ENCODE measurements around the gene SPOP. TPM values are rescaled to one million over a fixed set of nuclear protein-coding genes. Genes with fewer than 3 reads are reported as not detected.
A peak's percentile ranks its signal among the peaks of the same experiment; 100 is the strongest.

SPOP gene
- total RNA-seq, 4 donors from 2014 or later: 75.6 to 352 (median 95.3) TPM

- no peak for DNase-seq
- 55% methylated on average over 3 of the region's 3 CpGs; no CpG with 5 or more reads in 1 of the 2 donors for WGBS, 2 donors (ENCODE audit: low coverage in 1 of 2)
Observed at GRCh38 chr17:49624896-49625295, 53.0 kb downstream of the SPOP start.

DNA sequence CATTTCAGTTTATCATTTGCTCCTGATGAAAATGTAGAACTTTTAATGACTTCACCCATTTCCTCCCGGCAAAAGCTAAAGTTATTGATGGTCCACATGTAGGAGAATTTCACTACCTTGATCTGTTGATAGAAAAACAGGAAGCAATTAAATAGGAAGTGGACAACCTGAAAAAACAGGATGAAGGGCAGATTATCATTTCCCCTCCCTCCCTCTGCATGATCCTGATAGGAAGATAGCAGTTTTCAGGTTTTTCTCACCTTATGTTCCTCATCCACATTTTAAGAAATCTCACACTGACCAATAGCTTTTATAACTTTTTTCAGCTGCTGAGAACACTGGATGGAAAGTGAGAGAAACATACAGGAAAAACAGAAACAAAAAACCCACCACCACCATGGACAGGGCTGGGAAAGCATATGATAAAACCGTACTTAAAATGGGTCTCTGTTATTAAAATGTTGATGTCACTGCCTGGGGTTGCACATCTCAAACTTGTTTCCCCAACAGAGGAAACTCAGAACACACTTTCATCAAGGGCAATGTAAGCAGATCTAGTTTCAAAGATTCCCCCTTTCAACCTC is 55.9 kb downstream of the SPOP start:
- TF ChIP-seq POLR2A (IDR thresholded peaks at IDR 0.05) (no peak), EP300 (IDR thresholded peaks at IDR 0.05; ENCODE audit: low read depth) (no peak), CTCF (IDR thresholded peaks at IDR 0.05) (no peak), POLR2AphosphoS5 (IDR thresholded peaks at IDR 0.05) (no peak)
- peaks cover 0 to 46% (median 19%) of the 10 kb centered on the region in 4 donors for H3K36me3 ChIP-seq
- 71 to 80% methylated on average over 2 of the region's 2 CpGs for WGBS, 2 donors (ENCODE audit: low coverage in 1 of 2)

More at GRCh38 chr17:49624896-49625295, 53.0 kb downstream of the SPOP start:
- Histone ChIP-seq H3K27me3 (no peaks in the 10 kb centered on the region), H3K36me3 (peaks cover 0 to 22% (median 6%) of the 10 kb centered on the region in 4 donors), H3K27ac (peak overlapping the region in 3 of 4 donors; percentile 19 to 42 (median 30)), H3K9me3 (no peaks in the 10 kb centered on the region), H3K4me1 (peaks cover 0 to 45% (median 10%) of the 10 kb centered on the region in 4 donors), H3K4me3 (no peak overlapping the region)
- intact Hi-C loops (cut with DNase I; ENCODE audit: low total_unique reads) (no loop called here), in situ Hi-C loops (cut with MboI; ENCODE audit: low pct_ligation_motif_present in 1 of 4, low pct_unique_long_range_greater_than_20kb in 1 of 4, low sequenced_read_pairs in 3 of 4) (no loop called here)
- TF ChIP-seq EP300 (IDR thresholded peaks at IDR 0.05; ENCODE audit: low read depth) (no peak), CTCF (IDR thresholded peaks at IDR 0.05) (no peak), POLR2A (IDR thresholded peaks at IDR 0.05) (no peak), POLR2AphosphoS5 (IDR thresholded peaks at IDR 0.05) (no peak)

DNA sequence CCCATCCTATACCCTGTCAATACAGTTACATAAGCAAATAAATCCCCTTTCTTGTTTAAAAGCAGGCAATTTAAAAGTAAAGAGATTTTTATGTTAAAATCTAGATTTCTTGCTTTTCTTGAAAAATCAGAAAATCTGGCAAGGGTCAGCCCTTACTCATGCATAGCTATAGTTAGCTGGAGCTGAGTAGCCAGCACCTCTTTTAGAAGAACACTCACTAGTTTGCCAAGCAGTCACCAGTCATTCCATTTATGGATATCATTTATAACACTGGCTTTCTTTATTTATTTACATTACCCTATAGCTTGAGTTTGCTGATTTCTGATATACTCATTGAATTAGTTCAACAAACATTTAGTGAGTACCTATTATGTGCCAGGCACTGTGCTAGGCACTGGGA is 56.5 kb downstream of the SPOP start:
- Histone ChIP-seq H3K4me3 (no peak overlapping the region), H3K36me3 (peaks cover 0 to 46% (median 22%) of the 10 kb centered on the region in 4 donors), H3K9me3 (no peaks in the 10 kb centered on the region), H3K27me3 (no peaks in the 10 kb centered on the region), H3K4me1 (peaks cover 12 to 38% (median 18%) of the 10 kb centered on the region in 4 donors), H3K27ac (peak overlapping the region in 3 of 4 donors; percentile 15 to 31 (median 21))
- no peak for DNase-seq
- in situ Hi-C loops (cut with MboI; ENCODE audit: low pct_ligation_motif_present in 1 of 4, low pct_unique_long_range_greater_than_20kb in 1 of 4, low sequenced_read_pairs in 3 of 4) (no loop called here), intact Hi-C loops (cut with DNase I; ENCODE audit: low total_unique reads) (no loop called here)
- TF ChIP-seq CTCF (IDR thresholded peaks at IDR 0.05) (no peak), POLR2AphosphoS5 (IDR thresholded peaks at IDR 0.05) (no peak), POLR2A (IDR thresholded peaks at IDR 0.05) (no peak)

More for the DNA sequence above, 55.9 kb downstream of the SPOP start:
- intact Hi-C loops (cut with DNase I; ENCODE audit: low total_unique reads): no loop called here
- H3K27me3 ChIP-seq: no peaks in the 10 kb centered on the region
- H3K27ac ChIP-seq: peak overlapping the region in 3 of 4 donors; percentile 15 to 31 (median 21)
- no peak overlapping the region for H3K4me3 ChIP-seq
- no peak for DNase-seq
- in situ Hi-C loops (cut with MboI; ENCODE audit: low pct_ligation_motif_present in 1 of 4, low pct_unique_long_range_greater_than_20kb in 1 of 4, low sequenced_read_pairs in 3 of 4): no loop called here
- peaks cover 5 to 34% (median 14%) of the 10 kb centered on the region in 4 donors for H3K4me1 ChIP-seq
- no peaks in the 10 kb centered on the region for H3K9me3 ChIP-seq

- Histone ChIP-seq H3K36me3 (peaks cover 0 to 60% (median 23%) of the 10 kb centered on the region in 4 donors), H3K4me1 (peaks cover 13 to 32% (median 19%) of the 10 kb centered on the region in 4 donors), H3K4me3 (no peak overlapping the region), H3K27ac (peak overlapping the region; percentile 28 to 80 (median 68)), H3K9me3 (no peaks in the 10 kb centered on the region), H3K27me3 (no peaks in the 10 kb centered on the region)
- in situ Hi-C loops (cut with MboI; ENCODE audit: low pct_ligation_motif_present in 1 of 4, low pct_unique_long_range_greater_than_20kb in 1 of 4, low sequenced_read_pairs in 3 of 4) (no loop called here), intact Hi-C loops (cut with DNase I; ENCODE audit: low total_unique reads) (no loop called here)
- TF ChIP-seq POLR2AphosphoS5 (IDR thresholded peaks at IDR 0.05): no peak
- no peak for DNase-seq
- WGBS, 2 donors (ENCODE audit: low coverage in 1 of 2): 71% methylated on average over 3 of the region's 3 CpGs; no CpG with 5 or more reads in 1 of the 2 donors
Observed at GRCh38 chr17:49618028-49618611, 59.8 kb downstream of the SPOP start.
